ENCODE results near the gene TTLL12.
A peak's percentile ranks its signal among the peaks of the same experiment; 100 is the strongest.

TTLL12 gene

GRCh38 chr22:43186272-43187170 lies at the start of gene TTLL12:
TSS of gene TTLL12 (minus strand) at chr22:43187134. CDS start at chr22:43187069, 65 bp downstream.
- peak; percentile 36 to 46 for DNase-seq (ENCODE audit: low read depth in 2 of 2)

DNA sequence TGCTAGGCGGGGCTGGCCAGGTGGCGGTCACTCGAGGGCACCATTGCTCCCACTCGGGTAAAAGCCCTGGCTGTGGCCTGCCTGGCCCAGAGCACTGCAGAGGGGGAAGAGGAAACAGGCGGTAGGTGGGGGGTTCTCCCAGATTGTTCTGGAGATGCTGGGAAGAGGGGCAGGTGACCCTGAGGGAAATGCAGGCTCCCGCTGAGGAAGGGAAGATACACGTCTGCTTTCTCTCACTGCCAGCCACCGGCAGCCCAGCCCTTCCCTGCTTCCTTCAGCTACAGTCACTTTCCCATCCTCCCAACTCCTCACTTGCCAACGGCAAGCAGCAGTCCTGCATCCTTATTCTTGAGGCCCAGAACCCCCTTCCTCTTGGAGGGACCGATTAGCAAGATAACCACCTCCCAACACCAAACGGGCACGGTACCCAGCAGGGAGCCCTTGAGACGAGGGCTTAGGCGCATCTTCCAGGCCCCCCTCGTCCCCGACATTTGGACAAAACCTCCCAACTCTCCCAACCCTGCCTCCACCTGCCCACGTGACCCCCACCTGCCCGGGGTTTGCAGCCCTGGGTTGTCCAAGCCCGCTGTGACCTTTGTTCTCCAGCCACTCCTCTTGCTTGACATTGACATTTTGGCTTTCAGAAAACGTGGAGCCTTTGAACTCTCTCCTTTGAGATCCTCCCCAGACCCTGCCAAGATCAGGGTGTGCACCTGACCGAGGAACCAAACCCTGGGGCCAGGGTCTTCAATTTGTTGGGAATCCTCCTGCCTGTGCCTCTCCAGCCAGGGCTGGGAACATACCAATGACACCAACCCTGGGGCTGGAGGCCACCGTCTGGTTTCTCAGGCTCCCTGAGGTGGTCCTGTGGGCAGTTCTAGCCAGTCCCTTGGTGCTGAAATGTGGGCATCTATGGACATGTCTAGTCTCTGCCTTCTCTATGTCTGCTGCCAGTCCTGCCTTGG lies 48.8 kb upstream of the TTLL12 start:
- no peak for DNase-seq (ENCODE audit: low read depth in 2 of 2)

GRCh38 chr22:43234264-43234988 lies 47.5 kb upstream of the TTLL12 start:
- no peak for DNase-seq (ENCODE audit: low read depth in 2 of 2)

DNA sequence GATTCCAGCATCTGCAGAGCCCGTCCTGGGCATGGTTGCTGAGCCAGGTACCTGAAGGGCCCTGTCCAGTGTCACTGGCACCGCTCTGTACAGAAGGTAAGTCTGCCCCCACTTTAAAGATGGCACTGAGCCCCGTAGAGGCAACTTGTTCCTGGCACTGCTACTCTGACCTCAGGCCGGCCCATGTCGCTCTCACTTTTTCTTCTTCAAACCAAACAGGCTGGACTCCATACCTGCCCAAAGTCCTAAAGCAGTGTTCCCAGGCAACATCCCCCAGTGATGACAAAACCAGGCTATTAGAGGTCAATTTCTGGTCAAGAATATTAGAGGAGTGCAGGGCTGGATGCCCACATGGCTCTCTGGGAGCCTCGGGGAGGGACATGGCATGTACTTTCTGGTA lies 46.6 kb upstream of the TTLL12 start:
- no peak for DNase-seq (ENCODE audit: low read depth in 2 of 2)

GRCh38 chr22:43232445-43232844 lies 45.5 kb upstream of the TTLL12 start:
- no peak for DNase-seq (ENCODE audit: low read depth in 2 of 2)

DNA sequence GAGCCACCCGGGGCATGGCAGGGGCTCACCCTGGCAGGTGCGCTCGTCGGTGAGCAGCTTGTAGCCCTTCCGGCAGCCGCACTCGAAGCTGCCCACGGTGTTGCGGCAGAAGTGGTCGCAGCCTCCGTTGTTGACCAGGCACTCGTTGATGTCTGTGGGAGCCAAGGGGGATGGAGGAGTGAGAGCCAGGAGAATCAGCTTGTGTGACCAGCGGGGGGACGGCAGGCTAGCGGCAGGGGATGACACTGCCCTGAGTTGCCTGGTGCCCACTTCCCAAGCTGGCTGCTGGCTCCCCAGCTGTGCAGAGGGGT lies 44.7 kb upstream of the TTLL12 start:
- DNase-seq (ENCODE audit: low read depth in 2 of 2), result no peak

GRCh38 chr22:43230971-43231723 lies 44.2 kb upstream of the TTLL12 start:
- DNase-seq (ENCODE audit: low read depth in 2 of 2), result peak; percentile 36 to 52

GRCh38 chr22:43230571-43230970 lies 43.6 kb upstream of the TTLL12 start:
- no peak for DNase-seq (ENCODE audit: low read depth in 2 of 2)

GRCh38 chr22:43228863-43229262 lies 41.9 kb upstream of the TTLL12 start:
- DNase-seq (ENCODE audit: low read depth in 2 of 2), result no peak

DNA sequence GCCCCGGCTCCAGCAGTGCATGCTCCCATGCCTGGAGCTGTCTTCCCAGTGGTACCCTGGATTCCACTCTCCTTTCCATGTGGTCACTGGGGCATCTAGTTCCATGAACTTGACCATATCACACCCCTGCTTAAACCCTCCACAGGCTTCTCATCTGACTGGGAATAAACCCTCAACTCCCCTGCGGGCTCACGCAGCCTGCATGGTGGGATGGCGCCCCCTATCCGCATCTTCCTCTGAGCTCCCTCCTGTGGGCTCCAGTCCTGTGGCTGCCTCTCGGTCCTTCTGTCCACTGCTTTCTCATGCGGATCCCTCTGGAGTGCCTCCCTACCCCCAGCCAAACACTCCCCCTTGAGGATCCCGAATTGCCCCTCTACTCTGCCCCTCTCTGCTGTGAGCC lies 41.4 kb upstream of the TTLL12 start:
- peak in 1 of 2 donors; percentile 34 for DNase-seq (ENCODE audit: low read depth in 2 of 2)

DNA sequence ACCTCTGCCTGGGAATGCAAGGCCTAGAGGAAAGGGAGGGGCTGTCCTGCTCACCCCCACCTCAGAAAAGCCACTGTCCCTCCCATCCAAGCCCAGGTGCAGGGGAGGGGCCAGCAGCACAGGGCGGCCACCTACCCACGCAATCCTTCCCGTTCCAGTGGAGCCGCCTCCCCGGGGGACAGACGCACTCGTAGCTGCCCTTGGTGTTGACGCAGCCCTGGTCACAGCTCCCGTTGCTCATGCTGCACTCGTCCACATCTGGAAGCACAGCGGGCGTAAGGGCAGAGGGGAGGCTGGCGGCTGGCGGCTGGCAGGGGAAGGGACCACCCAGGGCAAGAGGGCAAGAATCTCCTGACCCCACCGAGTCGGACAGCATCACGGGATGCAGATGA lies 40.3 kb upstream of the TTLL12 start:
- no peak for DNase-seq (ENCODE audit: low read depth in 2 of 2)

- no peak for DNase-seq (ENCODE audit: low read depth in 2 of 2)
Observed at GRCh38 chr22:43226377-43227238, 39.7 kb upstream of the TTLL12 start.

DNA sequence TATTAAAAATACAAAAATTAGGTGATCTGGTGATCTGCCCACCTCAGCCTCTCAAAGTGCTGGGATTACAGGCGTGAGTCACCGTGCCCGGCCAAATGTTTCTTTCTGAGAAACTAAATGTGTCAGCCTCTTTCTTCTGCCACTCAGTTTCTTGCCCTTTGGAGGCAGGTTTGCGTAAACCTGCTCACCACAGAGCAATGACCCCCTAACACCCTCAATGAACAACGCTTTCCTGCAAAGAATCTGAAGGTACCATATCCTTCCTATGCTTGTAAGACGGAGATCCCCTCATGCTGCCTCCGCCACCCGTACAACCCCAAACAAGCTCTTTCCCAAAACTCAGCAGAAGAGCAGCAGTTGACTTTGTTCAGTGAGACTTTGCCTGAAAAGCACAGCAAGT lies 38.7 kb upstream of the TTLL12 start:
- no peak for DNase-seq (ENCODE audit: low read depth in 2 of 2)

- DNase-seq (ENCODE audit: low read depth in 2 of 2), result no peak
Observed at GRCh38 chr22:43222987-43223386, 36.1 kb upstream of the TTLL12 start.

GRCh38 chr22:43222262-43222661 lies 35.3 kb upstream of the TTLL12 start:
- no peak for DNase-seq (ENCODE audit: low read depth in 2 of 2)

DNA sequence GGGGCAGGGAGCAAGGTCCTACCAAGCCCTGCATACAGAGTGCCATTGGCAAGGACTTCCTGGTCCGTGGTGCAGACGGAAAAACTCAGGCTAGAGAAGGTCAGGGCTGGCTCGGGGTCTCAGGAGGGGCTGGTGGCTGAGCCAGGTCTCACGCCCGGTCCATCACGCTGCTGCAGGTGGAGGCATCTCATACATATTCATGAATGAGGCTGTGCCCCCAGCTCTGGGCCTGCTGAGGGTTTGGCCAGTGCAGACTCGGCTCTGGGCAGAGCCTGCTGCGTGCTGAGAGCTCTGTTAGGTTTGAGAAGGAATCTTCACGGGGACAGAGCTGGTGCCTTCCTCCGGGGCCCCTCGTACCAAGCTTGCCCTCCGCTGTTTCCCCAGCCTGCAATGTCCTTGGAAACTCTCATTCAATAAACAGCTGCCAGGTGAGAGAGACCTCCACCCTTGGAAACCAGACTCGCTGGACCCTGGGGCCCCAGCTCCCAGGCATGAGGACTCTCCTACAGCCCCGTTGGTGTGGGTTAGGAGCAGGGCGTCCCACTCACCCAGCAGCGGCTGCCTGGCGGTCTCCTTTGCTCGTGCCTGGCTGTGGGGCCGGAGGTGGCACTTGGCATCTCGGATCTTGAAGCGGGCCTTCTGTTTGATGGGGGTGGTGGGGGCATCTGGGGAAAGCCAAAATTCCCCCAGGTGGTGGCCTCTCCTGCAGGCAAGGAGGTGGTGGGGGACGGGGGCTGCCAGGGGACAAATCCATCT lies 33.9 kb upstream of the TTLL12 start:
- no peak for DNase-seq (ENCODE audit: low read depth in 2 of 2)

DNA sequence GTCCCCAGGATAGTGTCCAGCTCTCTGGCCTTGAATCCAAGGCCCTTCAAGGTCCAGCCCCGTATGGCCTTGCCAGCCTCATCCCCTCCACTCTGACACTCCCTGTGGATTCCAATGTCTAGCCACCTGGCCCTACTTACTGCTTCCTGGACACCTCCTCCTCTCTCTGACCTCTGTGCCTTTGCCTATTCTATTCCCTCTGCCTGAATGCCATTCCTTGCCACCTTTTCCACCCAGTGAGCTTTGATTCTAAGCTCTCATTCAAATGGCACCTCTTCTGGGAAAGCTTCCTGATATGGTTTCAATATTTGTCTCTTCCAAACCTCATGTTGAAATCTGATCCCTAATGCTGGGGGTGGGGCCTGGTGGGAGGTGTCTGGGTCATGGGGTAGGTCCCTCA lies 31.9 kb upstream of the TTLL12 start:
- no peak for DNase-seq (ENCODE audit: low read depth in 2 of 2)

DNA sequence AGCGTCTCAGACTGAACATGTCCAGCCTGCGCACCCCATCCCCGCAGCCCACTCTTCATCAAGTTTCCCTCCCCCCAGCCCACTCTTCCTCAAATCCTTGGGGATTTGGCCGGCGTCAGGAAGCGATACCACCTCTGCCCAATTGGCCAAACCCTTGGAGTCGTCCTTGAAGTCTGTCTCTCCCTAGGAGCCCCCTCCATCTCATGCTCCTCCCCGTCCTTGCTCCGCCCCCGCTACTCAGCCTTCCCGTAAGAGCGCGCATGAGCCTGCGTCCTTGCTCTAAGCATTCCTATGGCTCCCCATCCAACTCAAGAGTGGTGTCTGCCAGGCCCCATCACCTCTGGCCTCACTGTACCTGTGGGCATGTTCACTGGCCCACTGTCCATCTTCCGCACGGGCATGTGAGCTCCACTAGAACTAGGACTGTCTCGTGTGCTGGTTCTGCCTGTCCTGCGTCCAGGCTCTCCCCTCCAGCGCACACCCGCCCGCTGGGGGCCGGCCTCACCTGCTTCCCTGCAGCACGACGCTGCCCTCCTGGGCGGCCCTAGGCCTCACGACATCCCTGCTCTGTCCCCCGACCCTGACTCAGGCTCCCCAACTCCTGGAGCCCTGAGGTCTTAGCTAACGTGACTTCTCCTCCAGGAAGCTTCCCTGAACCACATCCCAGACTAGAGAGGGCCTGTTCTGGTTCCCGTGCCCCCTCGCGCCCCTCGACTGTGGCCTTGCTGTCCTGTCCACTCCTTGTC lies 30.5 kb upstream of the TTLL12 start:
- DNase-seq (ENCODE audit: low read depth in 2 of 2), result no peak

- DNase-seq (ENCODE audit: low read depth in 2 of 2), result no peak
Observed at GRCh38 chr22:43216738-43217137, 29.8 kb upstream of the TTLL12 start.
